ENCODE data around the gene DISP2. TPM values are rescaled to one million over a fixed set of nuclear protein-coding genes. Genes with fewer than 3 reads are reported as not detected.

Gene DISP2
- polyA plus RNA-seq, 3 donors: 0.42 to 0.92 (median 0.50) TPM

DNA sequence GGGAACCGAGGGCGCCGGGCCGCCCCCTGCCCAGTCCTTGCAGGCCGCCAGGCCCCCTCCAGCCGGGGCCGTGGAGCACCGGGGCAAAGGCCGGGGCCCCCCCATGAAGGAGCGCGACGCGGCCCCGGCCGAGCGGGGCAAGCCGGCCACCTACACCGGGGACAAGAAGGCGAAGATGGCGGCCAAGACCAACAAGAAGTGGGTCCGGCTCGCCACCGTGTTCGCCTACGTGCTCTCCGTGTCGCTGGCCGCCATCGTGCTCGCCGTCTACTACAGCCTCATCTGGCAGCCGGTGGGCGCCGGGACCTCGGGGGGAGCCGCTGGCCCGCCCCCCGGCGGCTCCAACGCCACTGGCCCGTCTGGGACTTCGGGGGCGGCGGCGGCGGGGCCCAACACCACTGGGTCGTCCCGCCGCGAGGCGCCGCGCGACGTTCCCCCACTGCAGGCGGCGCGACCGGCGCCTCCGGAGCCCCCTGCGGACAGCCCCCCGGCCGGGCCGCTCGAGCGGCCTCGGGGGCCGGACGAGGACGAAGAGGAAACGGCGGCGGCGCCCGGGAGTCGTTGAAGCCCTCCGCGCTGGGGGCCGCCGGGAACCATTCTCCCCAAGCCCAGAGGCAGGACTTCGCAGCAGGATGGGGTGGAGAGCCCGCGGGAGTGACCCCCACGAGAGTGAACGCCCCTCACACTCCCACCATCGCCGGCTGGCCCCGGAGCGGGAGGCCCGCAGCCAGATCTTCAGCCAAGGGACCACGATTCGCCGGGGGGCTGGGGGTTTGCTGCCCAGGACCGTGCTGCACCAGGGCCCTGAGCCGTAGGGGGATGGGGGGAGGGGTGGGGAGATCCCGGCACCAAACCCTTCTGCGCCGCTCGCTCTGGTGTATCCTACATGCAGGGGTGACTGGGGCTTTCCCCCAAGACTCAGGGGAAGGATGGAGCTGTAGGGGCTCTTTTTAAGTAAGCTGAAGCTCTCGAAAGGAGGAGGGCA is 33.8 kb upstream of the DISP2 start:
- no peak for DNase-seq (ENCODE audit: extremely low read depth in 1 of 11, low read depth in 9 of 11, low spot score in 4 of 11)

- DNase-seq (ENCODE audit: extremely low read depth in 1 of 11, low read depth in 9 of 11, low spot score in 4 of 11): no peak
These were observed 32.8 kb upstream of the DISP2 start for GRCh38 chr15:40325188-40325587.

- no peak for DNase-seq (ENCODE audit: extremely low read depth in 1 of 11, low read depth in 9 of 11, low spot score in 4 of 11)
These were observed 32.3 kb upstream of the DISP2 start for GRCh38 chr15:40325700-40326099.

- no peak for DNase-seq (ENCODE audit: extremely low read depth in 1 of 11, low read depth in 9 of 11, low spot score in 4 of 11)
These were observed 30.6 kb upstream of the DISP2 start for GRCh38 chr15:40327457-40327856.

GRCh38 chr15:40328176-40328575 is 29.8 kb upstream of the DISP2 start:
- DNase-seq (ENCODE audit: extremely low read depth in 1 of 11, low read depth in 9 of 11, low spot score in 4 of 11): no peak

- no peak for DNase-seq (ENCODE audit: extremely low read depth in 1 of 11, low read depth in 9 of 11, low spot score in 4 of 11)
These were observed 29.3 kb upstream of the DISP2 start for GRCh38 chr15:40328751-40329150.

DNA sequence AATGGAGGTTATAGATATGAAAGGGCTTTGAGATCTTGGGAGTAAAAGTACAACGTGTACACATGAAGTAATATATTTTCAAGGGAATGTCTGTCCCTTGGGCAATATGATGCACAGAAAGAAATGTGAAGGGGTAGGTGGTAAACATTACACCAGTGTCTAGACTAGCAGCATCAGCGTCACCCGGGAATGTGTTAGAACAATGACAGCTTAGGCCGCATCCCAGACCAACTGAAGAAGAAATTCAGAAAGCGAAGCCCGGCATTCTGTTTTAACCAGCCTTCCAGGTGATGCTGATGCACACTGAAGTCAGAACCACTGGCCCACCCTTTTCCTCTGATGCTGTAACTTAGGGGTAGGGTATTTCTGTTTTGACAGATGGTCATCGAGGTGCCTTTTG is 28.2 kb upstream of the DISP2 start:
- no peak for DNase-seq (ENCODE audit: extremely low read depth in 1 of 11, low read depth in 9 of 11, low spot score in 4 of 11)

DNA sequence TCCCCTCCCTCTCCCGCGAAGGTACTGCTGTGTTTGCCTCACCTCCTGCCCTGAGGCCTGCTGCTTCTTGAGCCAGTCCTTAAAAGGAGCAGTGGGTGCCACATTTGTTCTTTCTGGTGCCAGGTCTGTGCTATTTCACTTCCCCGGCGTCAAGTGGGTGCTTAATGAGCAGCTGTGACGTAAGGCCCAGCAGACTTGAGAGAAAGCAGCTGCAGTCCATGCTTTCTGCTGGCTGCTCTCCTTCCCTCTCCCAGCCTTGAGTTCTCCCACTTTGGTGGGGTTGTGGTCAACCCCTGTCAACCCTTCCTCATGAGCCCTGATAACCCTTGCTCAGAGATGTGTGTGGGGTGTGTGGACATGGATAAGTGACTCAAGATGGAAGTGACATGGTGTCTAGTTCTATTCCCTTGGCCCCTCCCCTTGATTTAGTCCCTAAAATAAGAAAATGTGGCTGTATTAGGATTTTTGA is 27.6 kb upstream of the DISP2 start:
- DNase-seq (ENCODE audit: extremely low read depth in 1 of 11, low read depth in 9 of 11, low spot score in 4 of 11): peak in 2 of 11 donors; percentile 47 to 66

DNA sequence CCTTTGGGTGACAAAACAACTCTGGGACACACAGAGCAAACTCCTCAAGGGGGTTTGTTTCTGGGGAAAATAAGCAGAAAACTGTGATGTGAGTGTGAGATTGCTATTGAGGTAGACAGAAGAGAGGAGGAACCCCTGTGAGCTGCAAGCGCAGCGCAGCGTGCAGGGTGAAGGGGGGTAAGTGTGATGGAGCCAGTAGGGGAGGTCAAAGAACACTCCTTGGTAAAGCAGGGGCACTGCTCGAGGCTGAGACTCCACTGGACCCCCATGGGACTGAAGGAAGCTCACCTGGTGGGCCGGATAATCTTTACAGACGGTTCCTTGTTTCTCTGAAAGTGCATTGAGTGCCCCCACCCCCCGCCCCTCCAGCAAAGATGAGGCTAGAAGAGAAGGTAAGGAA is 27.0 kb upstream of the DISP2 start:
- DNase-seq (ENCODE audit: extremely low read depth in 1 of 11, low read depth in 9 of 11, low spot score in 4 of 11): no peak

DNA sequence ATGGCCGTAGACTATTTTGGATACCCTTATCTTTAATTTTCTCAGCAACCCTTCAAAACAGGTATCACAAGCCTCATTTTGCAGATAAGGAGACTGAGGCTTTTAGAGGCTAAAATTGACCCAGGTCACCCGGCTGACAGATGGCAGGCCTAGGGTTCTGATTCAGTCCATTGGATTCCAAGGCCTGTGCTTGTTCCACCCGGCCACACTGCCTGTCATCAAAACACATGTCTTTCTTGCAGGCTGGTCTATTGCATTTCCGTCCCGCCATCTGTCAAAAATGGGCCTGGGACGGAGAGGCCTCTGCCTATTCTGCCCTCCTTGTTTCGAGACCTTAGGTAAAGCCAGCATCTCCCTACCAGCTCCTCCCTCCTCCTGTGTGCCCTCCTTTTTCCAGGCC is 26.4 kb upstream of the DISP2 start:
- no peak for DNase-seq (ENCODE audit: extremely low read depth in 1 of 11, low read depth in 9 of 11, low spot score in 4 of 11)

- DNase-seq (ENCODE audit: extremely low read depth in 1 of 11, low read depth in 9 of 11, low spot score in 4 of 11): no peak
These were observed 25.8 kb upstream of the DISP2 start for GRCh38 chr15:40332113-40332781.

DNA sequence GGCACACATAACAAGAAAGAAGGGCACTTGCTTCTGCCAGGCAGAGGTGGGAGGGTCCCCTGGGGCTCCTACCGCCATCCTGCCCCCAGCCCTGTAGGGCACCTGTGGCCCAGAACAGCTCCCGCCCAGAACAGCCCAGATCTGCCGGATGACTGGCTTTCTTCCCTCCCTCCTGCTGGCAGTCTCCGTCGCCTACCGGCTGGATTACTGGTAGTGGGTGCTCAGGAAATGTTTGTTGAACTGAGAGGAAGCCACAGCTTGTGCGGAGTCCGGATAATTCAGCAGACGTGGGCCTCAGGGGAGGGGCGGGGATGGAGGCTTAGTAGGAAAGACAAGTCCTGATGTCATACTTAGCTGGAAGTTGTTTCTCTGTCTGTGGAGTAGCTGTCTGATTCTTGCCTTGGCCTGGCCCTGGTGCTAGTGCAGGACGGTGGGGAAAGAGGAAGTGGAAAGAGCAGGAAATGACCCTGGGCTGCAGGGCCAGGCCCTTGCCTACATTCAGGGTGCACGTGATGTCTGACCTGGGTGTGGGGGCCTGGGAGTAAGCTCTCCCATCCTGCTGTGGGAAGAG is 24.0 kb upstream of the DISP2 start:
- DNase-seq (ENCODE audit: extremely low read depth in 1 of 11, low read depth in 9 of 11, low spot score in 4 of 11): no peak

DNA sequence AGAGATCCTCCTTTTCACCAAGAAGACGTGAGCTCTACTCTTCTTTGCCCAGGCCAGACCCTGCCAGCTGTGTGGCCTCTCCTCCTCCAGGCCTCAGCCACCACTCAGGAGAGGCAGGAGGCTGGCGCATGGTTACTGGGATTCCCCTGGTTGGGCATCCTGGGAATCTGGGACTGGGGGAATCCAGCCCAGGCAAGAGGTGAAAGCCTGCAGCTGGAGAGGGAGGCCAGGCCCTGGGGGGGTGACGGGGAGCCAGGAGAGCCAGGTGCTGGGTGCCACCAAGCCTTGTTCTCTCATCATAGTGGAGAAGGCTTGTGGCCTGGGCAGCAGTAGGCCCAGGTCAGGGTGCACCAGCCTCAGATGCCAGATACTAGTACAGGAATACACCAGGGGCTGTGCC is 23.5 kb upstream of the DISP2 start:
- DNase-seq (ENCODE audit: extremely low read depth in 1 of 11, low read depth in 9 of 11, low spot score in 4 of 11): no peak

DNA sequence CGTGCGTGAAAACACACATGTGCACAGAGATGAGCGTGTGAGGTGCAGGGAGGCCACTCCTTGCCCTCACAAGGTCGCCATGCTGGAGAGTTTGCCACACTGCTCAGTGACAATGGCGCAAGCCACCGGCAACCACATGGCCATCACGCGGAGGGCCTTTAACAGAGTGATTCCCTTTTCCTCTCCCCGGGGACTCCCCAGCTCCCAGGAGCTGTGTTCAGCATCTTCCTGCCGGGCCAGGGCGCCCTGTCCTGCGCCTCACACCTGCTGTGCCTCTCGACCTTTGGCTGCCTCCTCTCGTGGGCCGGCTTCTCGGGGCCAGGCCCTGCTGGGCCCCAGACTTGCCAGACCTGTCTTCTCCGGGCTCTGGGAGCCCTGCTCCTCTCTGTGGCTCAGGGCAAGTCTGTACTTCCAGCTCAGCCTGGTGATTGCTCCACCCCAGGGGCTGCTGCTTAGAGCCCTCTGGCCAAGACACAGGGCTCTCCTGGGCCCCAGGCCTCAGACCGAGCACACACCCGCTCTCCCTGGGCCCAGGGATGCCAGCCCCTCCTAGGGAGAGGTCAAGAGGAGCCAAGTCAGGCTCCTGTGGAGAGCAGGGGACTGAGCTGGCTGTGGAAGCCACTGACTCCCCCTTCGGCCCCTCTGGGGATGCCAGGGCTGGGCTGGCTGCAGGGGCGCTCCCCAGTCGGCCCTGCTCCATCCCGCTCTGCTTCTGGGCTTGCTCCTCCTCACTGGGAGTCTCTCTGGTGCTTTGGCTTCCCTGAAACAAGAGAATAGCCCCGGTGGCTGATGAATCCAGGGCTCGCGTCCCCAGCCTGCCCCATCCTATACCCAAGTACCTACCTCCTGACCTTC is 22.9 kb upstream of the DISP2 start:
- DNase-seq (ENCODE audit: extremely low read depth in 1 of 11, low read depth in 9 of 11, low spot score in 4 of 11): no peak

DNA sequence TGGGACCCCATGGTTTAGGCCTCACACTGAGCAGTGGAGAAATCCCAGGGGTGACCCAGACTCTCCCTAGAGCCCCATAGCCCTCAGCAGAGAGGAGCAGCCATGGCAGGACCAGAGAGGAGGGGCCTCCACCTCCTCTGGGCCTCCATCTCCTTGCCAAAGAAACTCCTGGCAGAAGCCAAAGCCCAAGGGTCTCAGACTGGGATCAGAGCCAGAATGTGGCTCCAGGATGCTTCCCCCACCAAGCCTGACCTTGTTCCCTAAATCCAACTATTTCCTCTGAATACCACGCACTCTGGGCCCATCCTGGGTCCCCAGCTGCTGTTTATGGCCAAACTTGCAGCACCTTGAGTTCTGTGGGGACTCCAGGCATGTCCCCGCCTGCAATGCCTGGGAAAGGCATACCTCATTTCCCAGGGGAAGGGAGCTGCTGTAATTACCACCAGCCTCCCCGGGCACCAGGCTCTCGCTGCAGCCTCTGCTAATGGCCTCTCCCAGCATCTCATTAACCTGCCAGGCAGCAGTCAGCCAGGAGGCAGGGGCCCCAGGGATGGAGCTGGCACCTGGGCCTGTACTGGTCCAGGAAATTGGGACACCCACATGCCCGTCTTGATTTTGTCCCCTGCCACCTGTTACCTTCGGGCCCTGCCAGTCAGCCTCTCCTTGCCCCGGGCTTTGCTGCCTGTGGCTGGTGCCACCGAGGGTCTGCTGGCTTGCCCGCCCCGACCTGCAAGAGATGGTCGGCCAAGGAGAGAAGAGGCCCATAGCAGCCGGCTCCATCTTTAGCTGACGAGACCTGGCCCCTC is 21.9 kb upstream of the DISP2 start:
- DNase-seq (ENCODE audit: extremely low read depth in 1 of 11, low read depth in 9 of 11, low spot score in 4 of 11): no peak

- no peak for DNase-seq (ENCODE audit: extremely low read depth in 1 of 11, low read depth in 9 of 11, low spot score in 4 of 11)
These were observed 21.3 kb upstream of the DISP2 start for GRCh38 chr15:40336744-40337122.

DNA sequence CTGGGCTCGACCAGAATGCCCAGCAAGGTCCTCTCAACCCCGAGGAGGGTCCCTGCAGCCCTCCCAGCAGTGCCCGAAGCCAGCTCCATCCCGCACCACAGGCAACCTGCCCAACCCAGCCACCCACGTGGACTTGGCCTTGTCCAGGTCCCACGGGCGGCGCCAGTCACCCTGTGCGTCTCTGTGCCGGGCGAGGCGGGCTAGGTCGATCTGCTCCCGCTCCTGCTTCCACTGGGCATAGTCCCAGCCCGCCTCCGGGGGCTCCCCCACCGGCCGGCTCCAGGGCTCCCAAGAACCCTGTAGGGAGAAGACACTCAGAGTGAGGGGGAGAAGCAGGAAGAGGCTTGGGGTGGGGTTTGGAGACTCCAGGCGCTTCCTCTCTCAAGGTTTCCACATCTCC is 20.4 kb upstream of the DISP2 start:
- DNase-seq (ENCODE audit: extremely low read depth in 1 of 11, low read depth in 9 of 11, low spot score in 4 of 11): no peak

GRCh38 chr15:40338041-40338657 is 19.9 kb upstream of the DISP2 start:
- DNase-seq (ENCODE audit: extremely low read depth in 1 of 11, low read depth in 9 of 11, low spot score in 4 of 11): peak in 1 of 11 donors; percentile 43
